Liver (tissue), 9 donors: Measurements from ENCODE around the gene PIEZO2. TPM values are rescaled to one million over a fixed set of nuclear protein-coding genes. Genes with fewer than 3 reads are reported as not detected.

Experiments
- DNase-seq: peaks from one replicate; pipeline ENCODE4 v3.0.0-alpha.2; 2017; ENCODE audit warnings: low spot score
- H3K27ac ChIP-seq, 2 donors: one replicate each; pipeline ENCODE4 v1.7.0; 2013; ENCODE audit warnings: inconsistent platforms in 2 of 2, low read length in 2 of 2, control low read depth in 1 of 2, low read depth in 1 of 2, mild to moderate bottlenecking in 1 of 2
- H3K27me3 ChIP-seq, 4 donors: one replicate each; pipeline versions ENCODE4 v1.6.1 to v1.7.0; 2013; ENCODE audit warnings: low read length in 3 of 4, inconsistent platforms in 1 of 4, mild to moderate bottlenecking in 1 of 4, moderate library complexity in 1 of 4; ENCODE audit not compliant: control insufficient read depth in 4 of 4, insufficient read depth in 4 of 4
- H3K36me3 ChIP-seq, 4 donors: one replicate each; pipeline versions ENCODE4 v1.6.1 to v1.7.0; 2013; ENCODE audit warnings: low read length in 3 of 4, mild to moderate bottlenecking in 3 of 4, low read depth in 1 of 4, moderate library complexity in 1 of 4; ENCODE audit not compliant: control insufficient read depth in 4 of 4, insufficient read depth in 3 of 4
- H3K4me1 ChIP-seq, 4 donors: one replicate each; pipeline versions ENCODE4 v1.6.1 to v1.7.0; 2013; ENCODE audit warnings: low read length in 3 of 4, mild to moderate bottlenecking in 3 of 4, moderate library complexity in 1 of 4; ENCODE audit not compliant: control insufficient read depth in 4 of 4, insufficient read depth in 4 of 4
- H3K4me3 ChIP-seq, 3 donors: one replicate each; pipeline versions ENCODE4 v1.6.1 to v1.7.0; 2013; ENCODE audit warnings: low read length in 3 of 3, control low read depth in 1 of 3, low read depth in 1 of 3, mild to moderate bottlenecking in 1 of 3
- H3K9ac ChIP-seq, 2 donors: one replicate each; pipeline ENCODE4 v1.7.0; 2013; ENCODE audit warnings: low read length in 2 of 2, mild to moderate bottlenecking in 2 of 2, moderate library complexity in 2 of 2, control low read depth in 1 of 2, low read depth in 1 of 2
- H3K9me3 ChIP-seq, 4 donors: one replicate each; pipeline versions ENCODE4 v1.6.1 to v1.7.0; 2013; ENCODE audit warnings: low read length in 3 of 4; ENCODE audit not compliant: control insufficient read depth in 4 of 4
- ATF3 ChIP-seq: IDR thresholded peaks from 2 replicates; pipeline ENCODE4 v1.6.1; 2016; ENCODE audit warnings: antibody characterized with exemption
- CTCF ChIP-seq: fragments of 150-350 bp; IDR thresholded peaks from 2 replicates; pipeline ENCODE4 v1.5.1; 2017; ENCODE audit warnings: improper control_type of control experiment, low read depth, low read length; ENCODE audit not compliant: missing input control
- EGR1 ChIP-seq, 2 donors: IDR thresholded peaks; 2 replicates each; pipeline ENCODE4 v1.6.1; 2016 to 2018; ENCODE audit warnings: antibody characterized with exemption in 2 of 2, low read depth in 2 of 2
- FOXA1 ChIP-seq: IDR thresholded peaks from 2 replicates; pipeline ENCODE4 v1.6.1; 2016; ENCODE audit warnings: antibody characterized with exemption
- FOXA2 ChIP-seq: IDR thresholded peaks from 2 replicates; pipeline ENCODE4 v1.6.1; 2016; ENCODE audit warnings: antibody characterized with exemption
- GABPA ChIP-seq, 2 donors: IDR thresholded peaks in 1 of 2; conservative IDR thresholded peaks in 1 of 2; 2 replicates each; pipeline ENCODE4 v1.6.1; 2016; ENCODE audit warnings: antibody characterized with exemption in 2 of 2, mild to moderate bottlenecking in 1 of 2, moderate library complexity in 1 of 2
- HNF4A ChIP-seq, 2 donors: conservative IDR thresholded peaks; 2 replicates each; pipeline ENCODE4 v1.6.1; 2016; ENCODE audit warnings: antibody characterized with exemption in 2 of 2, mild to moderate bottlenecking in 2 of 2
- HNF4G ChIP-seq: IDR thresholded peaks from 2 replicates; pipeline ENCODE4 v1.6.1; 2016; ENCODE audit warnings: antibody characterized with exemption
- JUND ChIP-seq, 2 donors: IDR thresholded peaks; 2 replicates each; pipeline ENCODE4 v1.6.1; 2016; ENCODE audit warnings: antibody characterized with exemption in 2 of 2
- MAX ChIP-seq: IDR thresholded peaks from 2 replicates; pipeline ENCODE4 v1.6.1; 2016; ENCODE audit warnings: antibody characterized with exemption
- NR2F2 ChIP-seq: IDR thresholded peaks from 2 replicates; pipeline ENCODE4 v1.6.1; 2016; ENCODE audit warnings: antibody characterized with exemption
- RAD21 ChIP-seq, 2 donors: IDR thresholded peaks; 2 replicates each; pipeline ENCODE4 v1.6.1; 2016; ENCODE audit warnings: antibody characterized with exemption in 2 of 2, mild to moderate bottlenecking in 2 of 2
- RXRA ChIP-seq, 2 donors: IDR thresholded peaks; 2 replicates each; pipeline ENCODE4 v1.6.1; 2017 to 2018; ENCODE audit warnings: antibody characterized with exemption in 2 of 2, mild to moderate bottlenecking in 1 of 2
- SP1 ChIP-seq: IDR thresholded peaks from 2 replicates; pipeline ENCODE4 v1.6.1; 2018; ENCODE audit warnings: antibody characterized with exemption, mild to moderate bottlenecking
- TAF1 ChIP-seq: conservative IDR thresholded peaks from 2 replicates; pipeline ENCODE4 v1.6.1; 2016; ENCODE audit warnings: antibody characterized with exemption, mild to moderate bottlenecking
- YY1 ChIP-seq: IDR thresholded peaks from 2 replicates; pipeline ENCODE4 v1.6.1; 2016; ENCODE audit warnings: antibody characterized with exemption, mild to moderate bottlenecking
- ZBTB33 ChIP-seq: IDR thresholded peaks from 2 replicates; pipeline ENCODE4 v1.6.1; 2016; ENCODE audit warnings: antibody characterized with exemption
- WGBS: extraction: QIAGEN DNeasy Blood & Tissue Kit; methylation state at CpG from one replicate; pipeline ENCODE4 v1.1.7; 2013; 5-methylcytosine and 5-hydroxymethylcytosine counted together
- polyA plus RNA-seq, 2 donors: library from polyadenylated mRNA; stranded (reverse) in 1 of 2; unstranded in 1 of 2; fragments of 200-250 nt in 1 of 2; fragments of >200 nt in 1 of 2; fragmentation: Nextera tagmentation in 1 of 2; extraction: Ambion mirVana in 1 of 2; gene quantifications; one replicate each; pipeline versions ENCODE4 v1.2.1 to v1.2.3, GENCODE V29; 2013 to 2015
- total RNA-seq, 2 donors: library from RNA; depleted of rRNA; stranded (reverse); fragments of >200 nt; gene quantifications; one replicate each; pipeline ENCODE4 v1.2.3, GENCODE V29; 2014
- donor health status: healthy.
- donor health status: healthy.
- donor health status: healthy.
- donor health status: healthy.
- donor health status: healthy.

The PIEZO2 gene
- total and polyA plus RNA-seq, 4 donors: 1.1 to 12.3 (median 4.8) TPM

- no peaks in the 10 kb centered on the region for H3K36me3 ChIP-seq
- no peaks in the 10 kb centered on the region for H3K27me3 ChIP-seq
- H3K9me3 ChIP-seq: no peaks in the 10 kb centered on the region
- no peak for DNase-seq
- H3K9ac ChIP-seq: no peak overlapping the region
- 89% methylated on average over 7 of the region's 7 CpGs for WGBS
- H3K27ac ChIP-seq: no peak overlapping the region
- no peaks in the 10 kb centered on the region for H3K4me1 ChIP-seq
- TF ChIP-seq FOXA2 (no peak), MAX (no peak), RAD21 (IDR thresholded peaks at IDR 0.05) (no peak), CTCF (no peak), NR2F2 (no peak), ATF3 (no peak), SP1 (no peak), HNF4A (conservative IDR thresholded peaks at IDR 0.05) (no peak), RXRA (IDR thresholded peaks at IDR 0.05) (no peak), YY1 (no peak)
- H3K4me3 ChIP-seq: no peak overlapping the region
Measured at GRCh38 chr18:10784596-10785202, 364.7 kb downstream of the PIEZO2 start.

GRCh38 chr18:10783941-10784340 is 365.4 kb downstream of the PIEZO2 start:
- WGBS: 78% methylated on average over 5 of the region's 5 CpGs
- H3K4me3 ChIP-seq: no peak overlapping the region
- H3K27me3 ChIP-seq: no peaks in the 10 kb centered on the region
- H3K4me1 ChIP-seq: no peaks in the 10 kb centered on the region
- H3K27ac ChIP-seq: no peak overlapping the region
- no peaks in the 10 kb centered on the region for H3K36me3 ChIP-seq
- TF ChIP-seq EGR1 (IDR thresholded peaks at IDR 0.05; ENCODE audit: low read depth in 2 of 2): no peak
- no peak for TF ChIP-seq FOXA1
- no peak for DNase-seq
- H3K9ac ChIP-seq: no peak overlapping the region
- H3K9me3 ChIP-seq: no peaks in the 10 kb centered on the region

GRCh38 chr18:10776493-10776892 is 372.9 kb downstream of the PIEZO2 start:
- H3K9ac ChIP-seq: no peak overlapping the region
- WGBS: 76% methylated on average over 6 of the region's 6 CpGs
- no peaks in the 10 kb centered on the region for H3K27me3 ChIP-seq
- H3K4me3 ChIP-seq: no peak overlapping the region
- no peaks in the 10 kb centered on the region for H3K4me1 ChIP-seq
- no peak overlapping the region for H3K27ac ChIP-seq
- peaks cover 0 to 9% (median 4%) of the 10 kb centered on the region in 4 donors for H3K36me3 ChIP-seq
- H3K9me3 ChIP-seq: peaks cover 0 to 3% (median 0%) of the 10 kb centered on the region in 4 donors
- no peak for DNase-seq
- TF ChIP-seq HNF4A (conservative IDR thresholded peaks at IDR 0.05) (no peak), NR2F2 (no peak), FOXA1 (no peak), JUND (IDR thresholded peaks at IDR 0.05) (no peak), MAX (no peak), RAD21 (IDR thresholded peaks at IDR 0.05) (no peak), YY1 (no peak), ZBTB33 (no peak), GABPA (IDR thresholded peaks at IDR 0.05 in 1 of 2, conservative IDR thresholded peaks at IDR 0.05 in 1 of 2) (no peak), EGR1 (IDR thresholded peaks at IDR 0.05; ENCODE audit: low read depth in 2 of 2) (no peak), CTCF (no peak), SP1 (no peak), HNF4G (no peak), TAF1 (no peak)
